Endothelial cell of umbilical vein (primary cell): ENCODE results near the gene CEP70. TPM values are rescaled to one million over a fixed set of nuclear protein-coding genes. Genes with fewer than 3 reads are reported as not detected.

ENCODE experiments used
- BruUV-seq: library from RNA; stranded (reverse); fragments of 400-500 nt; replicated peaks from 2 replicates; lab custom pipeline; 2021; lab: Mats Ljungman, UMichigan
- CTCF ChIA-PET: fragments of 300-600, 350-600 bp; sonication (Branson Sonifier 250); formaldehyde crosslinking; loops from one replicate; lab custom pipeline; 2021; ENCODE audit warnings: antibody characterized with exemption, inconsistent platforms; lab: Charles Lee
- POLR2A ChIA-PET: fragments of 300-600, 350-600 bp; sonication (Branson Sonifier 250); formaldehyde crosslinking; loops from one replicate; lab custom pipeline; 2021; ENCODE audit warnings: antibody characterized with exemption, inconsistent platforms; lab: Charles Lee
- DNase-seq: peaks from one replicate; pipeline ENCODE4 v3.0.0-alpha.2; 2011; ENCODE audit warnings: low read depth, low spot score
- FAIRE-seq: peaks from 2 replicates; lab custom pipeline; 2011; peaks lifted over from hg19 to GRCh38; lab: Jason Lieb, UNC
- H2AFZ ChIP-seq: 2 replicates; pipeline ENCODE4 v1.6.0; 2012; ENCODE audit warnings: low read depth, low read length, control low read depth, inconsistent platforms
- H3K27ac ChIP-seq: 2 replicates; pipeline ENCODE4 v1.5.1; 2011; ENCODE audit warnings: low read depth, mild to moderate bottlenecking, control low read depth, low read length, moderate library complexity; ENCODE audit not compliant: insufficient read depth
- H3K27me3 ChIP-seq, 2 experiments: 2 replicates each; pipeline versions ENCODE4 v1.6.0 to v1.6.1; 2011; ENCODE audit warnings: low read length in 2 of 2, mixed read lengths in 1 of 2; ENCODE audit not compliant: control insufficient read depth in 2 of 2, insufficient read depth in 2 of 2
- H3K36me3 ChIP-seq, 2 experiments: 2 replicates in 1 of 2; 3 replicates in 1 of 2; pipeline ENCODE4 v1.5.1; 2011; ENCODE audit warnings: low read length in 2 of 2, mild to moderate bottlenecking in 1 of 2, moderate library complexity in 1 of 2; ENCODE audit not compliant: control insufficient read depth in 2 of 2, insufficient read depth in 2 of 2; ENCODE audit errors: extremely low read depth in 1 of 2
- H3K4me1 ChIP-seq: 3 replicates; pipeline ENCODE4 v1.5.1; 2011; ENCODE audit warnings: mild to moderate bottlenecking, low read length; ENCODE audit not compliant: control insufficient read depth, insufficient read depth; ENCODE audit errors: extremely low read depth
- H3K4me2 ChIP-seq: 2 replicates; pipeline ENCODE4 v1.6.1; 2011; ENCODE audit warnings: low read length, control low read depth, mixed read lengths; ENCODE audit not compliant: insufficient read depth
- H3K4me3 ChIP-seq, 3 experiments: fragments of 200-600 bp in 1 of 3; sonication (generic), shearing (Covaris generic) in 1 of 3; replicated peaks in 1 of 3; 2 replicates each; pipeline ENCODE4 v1.5.1; 2011 to 2016; ENCODE audit warnings: control low read depth in 3 of 3, low read length in 3 of 3, mild to moderate bottlenecking in 2 of 3, inconsistent platforms in 1 of 3, low read depth in 1 of 3, moderate library complexity in 1 of 3; ENCODE audit not compliant: insufficient read depth in 1 of 3
- H3K79me2 ChIP-seq: 2 replicates; pipeline ENCODE4 v1.6.0; 2012; ENCODE audit warnings: low read length, inconsistent platforms; ENCODE audit not compliant: control insufficient read depth, insufficient read depth
- H3K9ac ChIP-seq: replicated peaks from 2 replicates; pipeline ENCODE3; 2011; ENCODE audit warnings: low read length, control low read depth; ENCODE audit not compliant: insufficient read depth; ENCODE audit errors: extremely low read depth
- H3K9me1 ChIP-seq: replicated peaks from 3 replicates; pipeline ENCODE4 v1.6.0; 2011; ENCODE audit warnings: mild to moderate bottlenecking, low read length; ENCODE audit not compliant: control insufficient read depth, insufficient read depth; ENCODE audit errors: extremely low read depth
- H3K9me3 ChIP-seq: replicated peaks from 2 replicates; pipeline ENCODE4 v1.5.1; 2012; ENCODE audit warnings: low read length, inconsistent platforms; ENCODE audit not compliant: control insufficient read depth, insufficient read depth
- H4K20me1 ChIP-seq: replicated peaks from 2 replicates; pipeline ENCODE3; 2011; ENCODE audit warnings: mild to moderate bottlenecking, low read length; ENCODE audit not compliant: control insufficient read depth, insufficient read depth; ENCODE audit errors: extremely low read depth
- EZH2 ChIP-seq: IDR thresholded peaks from 2 replicates; pipeline ENCODE4 v1.6.1; 2012; ENCODE audit warnings: borderline replicate concordance, low read depth, mild to moderate bottlenecking, moderate library complexity, low read length, inconsistent platforms; ENCODE audit not compliant: severe bottlenecking
- FOS ChIP-seq: IDR thresholded peaks from 2 replicates; pipeline ENCODE4 v1.6.1; 2011; ENCODE audit warnings: mild to moderate bottlenecking, low read length, moderate library complexity, borderline replicate concordance; ENCODE audit not compliant: insufficient read depth
- GATA2 ChIP-seq: IDR thresholded peaks from 2 replicates; pipeline ENCODE4 v1.7.0; 2011; ENCODE audit warnings: low read depth, mild to moderate bottlenecking, moderate library complexity, mixed read lengths, low read length; ENCODE audit not compliant: insufficient read length, insufficient read depth
- JUN ChIP-seq: IDR thresholded peaks from 2 replicates; pipeline ENCODE4 v1.6.1; 2011; ENCODE audit warnings: borderline replicate concordance, low read depth; ENCODE audit not compliant: insufficient read length, insufficient read depth
- MAX ChIP-seq: IDR thresholded peaks from 2 replicates; pipeline ENCODE4 v1.6.1; 2011; ENCODE audit not compliant: insufficient read depth, insufficient read length
- MYC ChIP-seq: IDR thresholded peaks from one replicate; pipeline ENCODE4 v1.6.1; 2011; ENCODE audit warnings: mild to moderate bottlenecking, low read depth, low read length
- POLR2A ChIP-seq: IDR thresholded peaks from 2 replicates; pipeline ENCODE4 v1.6.1; 2012; ENCODE audit warnings: low read depth, mild to moderate bottlenecking, control low read depth, low read length
- POLR2AphosphoS5 ChIP-seq: IDR thresholded peaks from 2 replicates; pipeline ENCODE4 v1.6.1; 2012; ENCODE audit warnings: low read depth, mild to moderate bottlenecking, control low read depth, low read length, moderate library complexity; ENCODE audit not compliant: insufficient read depth
- dilution Hi-C: fragments of 300-500 bp; cut with MboI; formaldehyde crosslinking; loops from one replicate; pipeline ENCODE4 v1.15.0; 2019; ENCODE audit warnings: low sequenced_read_pairs; ENCODE audit not compliant: extremely low pct_ligation_motif_present
- intact Hi-C: fragments of 100-400 bp; cut with micrococcal nuclease; formaldehyde crosslinking; loops from one replicate; pipeline ENCODE4 v1.10.0; 2022
- polyA plus RNA-seq, 4 experiments: library from polyadenylated mRNA; depleted of rRNA in 3 of 4; stranded (reverse) in 3 of 4; unstranded in 1 of 4; fragments of >200 nt; gene quantifications; 2 replicates each; pipeline versions ENCODE4 v1.2.1 to v1.2.3, GENCODE V29; 2011 to 2012; ENCODE audit warnings: missing spikeins in 1 of 4
- total RNA-seq: library from RNA; stranded (reverse); gene quantifications from 2 replicates; pipeline ENCODE4 v1.2.3, GENCODE V29; 2021
- TF ChIP-seq, protein P1 (sequence below), 2 donors: IDR thresholded peaks; 1 replicate in 1 of 2; 2 replicates in 1 of 2; pipeline ENCODE4 v1.5.1; 2011; ENCODE audit warnings: low read length in 2 of 2, mild to moderate bottlenecking in 2 of 2, moderate library complexity in 2 of 2, control low read depth in 1 of 2, inconsistent platforms in 1 of 2, low read depth in 1 of 2; ENCODE audit not compliant: insufficient read depth in 1 of 2; ENCODE audit errors: extremely low read depth in 1 of 2

Gene CEP70
- total and polyA plus RNA-seq, 2 donors (not counting 3 experiments of a cell fraction or from before 2014, with no cell fraction given) = 2.1 to 16.9 TPM

- TF ChIP-seq, protein P1, sequence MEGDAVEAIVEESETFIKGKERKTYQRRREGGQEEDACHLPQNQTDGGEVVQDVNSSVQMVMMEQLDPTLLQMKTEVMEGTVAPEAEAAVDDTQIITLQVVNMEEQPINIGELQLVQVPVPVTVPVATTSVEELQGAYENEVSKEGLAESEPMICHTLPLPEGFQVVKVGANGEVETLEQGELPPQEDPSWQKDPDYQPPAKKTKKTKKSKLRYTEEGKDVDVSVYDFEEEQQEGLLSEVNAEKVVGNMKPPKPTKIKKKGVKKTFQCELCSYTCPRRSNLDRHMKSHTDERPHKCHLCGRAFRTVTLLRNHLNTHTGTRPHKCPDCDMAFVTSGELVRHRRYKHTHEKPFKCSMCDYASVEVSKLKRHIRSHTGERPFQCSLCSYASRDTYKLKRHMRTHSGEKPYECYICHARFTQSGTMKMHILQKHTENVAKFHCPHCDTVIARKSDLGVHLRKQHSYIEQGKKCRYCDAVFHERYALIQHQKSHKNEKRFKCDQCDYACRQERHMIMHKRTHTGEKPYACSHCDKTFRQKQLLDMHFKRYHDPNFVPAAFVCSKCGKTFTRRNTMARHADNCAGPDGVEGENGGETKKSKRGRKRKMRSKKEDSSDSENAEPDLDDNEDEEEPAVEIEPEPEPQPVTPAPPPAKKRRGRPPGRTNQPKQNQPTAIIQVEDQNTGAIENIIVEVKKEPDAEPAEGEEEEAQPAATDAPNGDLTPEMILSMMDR (IDR thresholded peaks at IDR 0.05; ENCODE audit: extremely low read depth in 1 of 2, insufficient read depth in 1 of 2, low read depth in 1 of 2, low read length in 2 of 2) = no peak
- TF ChIP-seq MAX (no peak), POLR2AphosphoS5 (no peak), GATA2 (no peak), FOS (no peak), JUN (no peak), EZH2 (no peak), POLR2A (no peak), MYC (no peak)
- ChIA-PET POLR2A (no interaction called here), CTCF (no interaction called here)
- Histone ChIP-seq H2AFZ (no peak overlapping the region), H3K9ac (no peak overlapping the region), H4K20me1 (no peaks in the 10 kb centered on the region), H3K36me3 (no peaks in the 10 kb centered on the region), H3K27ac (no peak overlapping the region), H3K4me2 (no peak overlapping the region), H3K4me3 (no peak overlapping the region), H3K4me1 (no peaks in the 10 kb centered on the region), H3K79me2 (no peaks in the 10 kb centered on the region), H3K9me1 (no peaks in the 10 kb centered on the region), H3K9me3 (no peaks in the 10 kb centered on the region), H3K27me3 (no peaks in the 10 kb centered on the region)
- intact Hi-C loops (no loop called here), dilution Hi-C loops (no loop called here)
- no TSS peak for BruUV-seq
- FAIRE-seq (no peak), DNase-seq (no peak)
These were observed 49.5 kb downstream of the CEP70 start for GRCh38 chr3:138544546-138544945.
